Esophagus muscularis mucosa (tissue), 3 donors: ENCODE data around the gene RGS8.

Experiments
- POLR2A ChIP-seq: fragments of 450-650 bp; IDR thresholded peaks from one replicate; pipeline ENCODE4 v1.6.1; 2017; ENCODE audit warnings: antibody characterized with exemption, moderate library complexity, mild to moderate bottlenecking, low read depth
- POLR2AphosphoS5 ChIP-seq, 2 donors: sonication (generic); formaldehyde crosslinking; IDR thresholded peaks; one replicate each; pipeline ENCODE4 v1.6.1; 2017; ENCODE audit warnings: antibody characterized with exemption in 2 of 2
- TF ChIP-seq, protein P1 (sequence below), 3 experiments: fragments of 200-600 bp in 2 of 3; fragments of 450-650 bp in 1 of 3; sonication (generic) in 2 of 3; IDR thresholded peaks; one replicate each; pipeline ENCODE4 v1.5.1; 2017 to 2019; ENCODE audit warnings: antibody characterized with exemption in 3 of 3, mild to moderate bottlenecking in 2 of 3, moderate library complexity in 1 of 3

DNA sequence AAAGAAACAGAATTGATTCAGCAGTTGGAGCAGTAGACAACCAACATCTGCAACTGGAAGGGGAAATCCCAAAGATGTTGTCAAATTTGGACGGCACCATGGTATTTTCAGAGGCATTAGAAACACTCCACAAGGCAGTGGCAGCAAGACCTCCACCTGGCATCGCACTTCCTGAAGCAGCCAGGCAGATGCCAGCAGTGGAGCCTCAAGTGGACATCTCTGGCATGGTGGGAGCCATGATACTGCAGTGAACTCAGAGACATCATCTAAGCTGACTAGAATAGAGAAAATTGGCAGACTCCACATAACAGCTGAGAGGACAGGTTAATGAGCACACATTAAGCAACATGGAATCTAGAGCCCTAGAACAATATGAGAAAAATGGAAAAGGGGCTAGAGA is 33.9 kb upstream of the RGS8 start:
- TF ChIP-seq, protein P1, sequence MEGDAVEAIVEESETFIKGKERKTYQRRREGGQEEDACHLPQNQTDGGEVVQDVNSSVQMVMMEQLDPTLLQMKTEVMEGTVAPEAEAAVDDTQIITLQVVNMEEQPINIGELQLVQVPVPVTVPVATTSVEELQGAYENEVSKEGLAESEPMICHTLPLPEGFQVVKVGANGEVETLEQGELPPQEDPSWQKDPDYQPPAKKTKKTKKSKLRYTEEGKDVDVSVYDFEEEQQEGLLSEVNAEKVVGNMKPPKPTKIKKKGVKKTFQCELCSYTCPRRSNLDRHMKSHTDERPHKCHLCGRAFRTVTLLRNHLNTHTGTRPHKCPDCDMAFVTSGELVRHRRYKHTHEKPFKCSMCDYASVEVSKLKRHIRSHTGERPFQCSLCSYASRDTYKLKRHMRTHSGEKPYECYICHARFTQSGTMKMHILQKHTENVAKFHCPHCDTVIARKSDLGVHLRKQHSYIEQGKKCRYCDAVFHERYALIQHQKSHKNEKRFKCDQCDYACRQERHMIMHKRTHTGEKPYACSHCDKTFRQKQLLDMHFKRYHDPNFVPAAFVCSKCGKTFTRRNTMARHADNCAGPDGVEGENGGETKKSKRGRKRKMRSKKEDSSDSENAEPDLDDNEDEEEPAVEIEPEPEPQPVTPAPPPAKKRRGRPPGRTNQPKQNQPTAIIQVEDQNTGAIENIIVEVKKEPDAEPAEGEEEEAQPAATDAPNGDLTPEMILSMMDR (IDR thresholded peaks at IDR 0.05): no peak
- TF ChIP-seq POLR2A: no peak
- TF ChIP-seq POLR2AphosphoS5 (IDR thresholded peaks at IDR 0.05): no peak
